HPDE6-E6E7 (cell line): ENCODE results near the gene SCAI.
"Not testable (repeated sequence)": the region's sequence is repeated elsewhere in the genome, so short reads cannot be mapped to it uniquely, and the experiment has no call there.

Experiments
- DNase-seq: peaks from one replicate; pipeline ENCODE4 v3.0.0; 2011; ENCODE audit warnings: missing footprints; ENCODE audit errors: extremely low spot score

Gene SCAI

GRCh38 chr9:125143377-125144090, at the start of gene SCAI:
SCAI (minus strand) TSS chr9:125143528; CDS start chr9:125143437, 91 bp downstream.
- DNase-seq: peak; percentile 98

GRCh38 chr9:125190361-125190801, 47.1 kb upstream of the SCAI start:
- peak; percentile 15 for DNase-seq

GRCh38 chr9:125189361-125190289, 46.3 kb upstream of the SCAI start, which contains the start of gene PPP6C:
PPP6C (minus strand) TSS chr9:125189803; CDS start chr9:125189718, 85 bp downstream.
- peak; percentile 97 for DNase-seq

DNA sequence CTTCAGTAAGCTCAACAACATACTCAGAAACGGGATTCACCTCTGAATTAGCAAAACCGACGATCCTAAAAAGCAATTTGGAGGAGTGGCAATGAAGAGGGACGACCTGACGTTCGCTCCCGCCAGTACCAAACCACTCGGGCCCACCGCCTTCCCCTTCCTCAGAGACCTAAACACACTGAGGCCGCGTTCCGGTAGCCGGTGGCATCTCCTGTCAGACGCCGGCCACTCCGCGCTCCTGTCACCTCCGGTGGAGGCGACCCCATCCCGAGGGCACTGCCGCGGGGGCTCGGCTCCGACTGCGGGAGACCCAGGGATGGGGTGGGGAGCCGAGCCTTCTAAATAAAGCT, 45.7 kb upstream of the SCAI start:
- peak; percentile 20 for DNase-seq

- no peak for DNase-seq
These were observed 40.2 kb upstream of the SCAI start for GRCh38 chr9:125183561-125183960.

GRCh38 chr9:125183054-125183453, 39.7 kb upstream of the SCAI start:
- DNase-seq: no peak

DNA sequence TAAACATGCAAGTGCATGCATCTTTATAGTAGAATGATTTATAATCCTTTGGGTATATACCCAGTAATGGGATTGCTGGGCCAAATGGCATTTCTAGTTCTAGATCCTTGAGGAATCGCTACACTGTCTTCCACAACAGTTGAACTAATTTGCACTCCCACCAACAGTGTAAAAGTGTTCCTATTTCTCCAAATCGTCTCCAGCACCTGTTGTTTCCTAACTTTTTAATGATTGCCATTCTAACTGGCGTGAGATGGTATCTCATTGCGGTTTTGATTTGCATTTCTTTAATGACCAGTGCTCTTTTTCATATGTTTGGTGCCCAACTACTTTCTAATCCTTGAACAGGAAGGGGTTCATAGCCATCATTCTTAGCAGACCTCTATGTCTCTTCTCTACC, 38.4 kb upstream of the SCAI start:
- not testable (repeated sequence) for DNase-seq

GRCh38 chr9:125180876-125181275, 37.5 kb upstream of the SCAI start:
- no peak for DNase-seq

DNA sequence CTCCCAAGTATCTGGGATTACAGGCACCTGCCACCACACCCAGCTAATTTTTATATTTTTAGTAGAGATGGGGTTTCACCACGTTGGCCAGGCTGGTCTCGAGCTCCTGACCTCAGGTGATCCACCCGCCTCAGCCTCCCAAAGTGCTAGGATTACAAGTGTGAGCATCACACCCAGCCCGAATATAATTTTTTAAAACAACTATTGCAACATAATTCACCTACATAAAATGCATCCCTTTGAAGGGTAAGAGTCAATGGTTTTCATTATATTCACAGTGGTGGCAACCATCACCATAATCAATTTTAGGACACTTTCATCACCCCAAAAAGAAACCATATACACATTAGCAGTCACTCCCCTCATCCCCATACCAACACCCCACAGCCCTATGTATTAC, 36.4 kb upstream of the SCAI start:
- not testable (repeated sequence) for DNase-seq

DNA sequence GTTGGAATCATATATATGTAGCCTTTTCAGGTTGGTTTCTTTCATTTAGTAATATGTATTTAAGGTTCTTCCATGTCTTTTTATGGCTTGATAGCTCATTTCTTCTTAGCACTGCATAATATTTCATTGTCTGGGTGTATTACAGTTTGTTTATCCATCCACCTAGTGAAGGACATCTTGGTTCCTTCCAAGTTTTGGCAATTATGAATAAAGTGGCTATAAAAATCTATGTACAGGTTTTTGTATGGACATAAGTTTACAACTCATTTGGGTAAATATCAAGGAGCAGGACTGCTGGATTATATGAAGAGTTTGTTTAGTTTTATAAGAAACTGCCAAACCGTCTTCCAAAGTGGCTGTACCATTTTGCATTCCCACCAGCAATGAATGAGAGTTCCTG, 34.6 kb upstream of the SCAI start:
- no peak for DNase-seq

- DNase-seq: no peak
These were observed 33.3 kb upstream of the SCAI start for GRCh38 chr9:125176636-125177035.

GRCh38 chr9:125172031-125172755, 28.9 kb upstream of the SCAI start:
- no peak for DNase-seq

DNA sequence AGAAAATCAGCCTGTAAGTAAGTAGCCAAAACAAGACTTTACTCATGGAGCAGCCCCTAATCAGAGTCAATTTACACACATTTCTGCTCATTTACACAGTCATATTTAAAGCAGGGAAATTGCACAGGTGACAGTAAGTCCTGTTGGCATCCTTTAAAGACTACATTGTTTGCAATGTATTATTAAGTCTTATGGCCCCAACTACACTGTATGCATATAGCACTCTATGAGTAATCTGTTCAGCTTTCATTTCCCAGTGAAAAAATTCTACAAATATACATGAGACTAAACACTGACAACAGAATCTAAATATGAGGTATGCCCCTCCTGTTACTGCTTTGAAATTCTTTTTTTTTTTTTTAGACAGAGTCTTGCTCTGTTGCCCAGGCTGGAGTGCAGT, 26.6 kb upstream of the SCAI start:
- no peak for DNase-seq

- no peak for DNase-seq
These were observed 23.4 kb upstream of the SCAI start for GRCh38 chr9:125166762-125167161.

- DNase-seq: not testable (repeated sequence)
These were observed 19.6 kb upstream of the SCAI start for GRCh38 chr9:125162891-125163290.

DNA sequence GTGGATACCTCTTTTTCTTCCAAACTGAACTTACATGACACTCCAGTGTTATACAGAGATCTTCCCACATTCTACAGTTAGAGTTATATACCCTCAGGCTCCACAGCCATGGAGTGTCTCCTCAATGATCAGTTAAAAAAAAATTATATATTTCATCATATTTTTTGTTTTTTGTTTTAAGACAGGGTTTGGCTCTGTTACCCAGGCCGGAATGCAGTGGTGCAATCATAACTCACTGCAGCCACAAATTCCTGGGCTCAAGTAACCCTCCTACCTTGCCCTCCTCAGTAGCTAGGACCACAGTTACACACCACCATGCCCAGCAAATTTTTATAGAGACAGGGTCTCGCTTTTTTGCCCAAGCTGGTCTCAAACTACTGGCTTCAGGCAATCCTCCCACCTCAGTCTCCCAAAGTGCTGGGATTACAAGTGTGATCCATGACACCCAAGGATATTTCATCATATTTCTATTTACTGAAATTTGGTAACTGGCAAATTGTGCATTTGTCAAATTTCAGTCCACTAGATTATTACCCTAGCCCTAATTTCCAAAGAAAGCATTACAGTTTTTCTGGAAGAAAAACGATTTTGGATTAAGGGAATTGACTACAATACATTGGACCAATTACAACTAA, 18.1 kb upstream of the SCAI start:
- DNase-seq: no peak

DNA sequence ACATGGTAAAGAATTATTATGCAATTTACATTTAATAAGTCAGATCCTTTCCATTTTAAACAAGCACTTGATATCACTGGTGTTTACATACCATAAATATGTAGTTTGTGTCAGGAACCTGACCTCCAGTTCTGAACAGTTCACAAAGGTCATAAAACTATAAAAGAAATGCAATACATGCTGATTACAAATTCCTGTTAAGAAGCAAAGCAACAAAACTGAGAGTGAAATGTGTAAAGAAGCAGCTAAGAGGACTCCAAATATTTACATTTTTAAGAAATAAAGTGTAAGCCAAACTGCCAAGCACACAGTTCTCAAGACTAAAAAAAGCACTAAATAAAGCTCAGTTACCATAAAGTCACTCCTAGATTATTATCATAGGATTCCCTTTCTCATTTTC, 17.4 kb upstream of the SCAI start:
- DNase-seq: no peak

GRCh38 chr9:125156551-125156950, 13.2 kb upstream of the SCAI start:
- no peak for DNase-seq

DNA sequence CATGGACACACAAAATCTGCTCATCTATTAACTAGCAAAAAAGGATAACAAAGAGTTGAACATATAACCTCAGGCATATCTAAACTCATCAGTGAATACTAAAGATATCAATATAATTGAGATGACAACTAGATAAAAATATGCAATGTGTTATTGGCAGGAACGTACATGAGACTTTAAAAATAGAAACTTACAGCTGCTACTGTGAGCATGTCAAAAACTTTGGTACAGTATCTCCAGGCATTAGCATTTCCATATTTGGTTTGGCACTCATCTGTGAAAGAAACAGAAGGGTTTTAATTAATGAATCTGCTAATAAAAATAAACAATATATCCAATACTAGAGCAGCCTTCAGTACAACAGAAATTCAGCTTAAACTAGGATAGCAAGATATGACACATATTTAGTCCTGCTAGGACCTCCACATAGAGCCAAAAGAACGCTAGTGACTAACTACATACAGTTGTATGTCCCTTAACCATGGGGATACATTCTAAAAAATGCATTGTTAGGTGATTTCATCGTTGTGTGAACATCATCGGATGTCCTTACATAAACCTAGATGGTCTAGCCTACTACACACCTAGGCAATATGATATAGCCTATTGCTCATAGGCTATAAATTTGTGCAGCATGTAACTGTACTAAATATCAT, 10.5 kb upstream of the SCAI start:
- no peak for DNase-seq

DNA sequence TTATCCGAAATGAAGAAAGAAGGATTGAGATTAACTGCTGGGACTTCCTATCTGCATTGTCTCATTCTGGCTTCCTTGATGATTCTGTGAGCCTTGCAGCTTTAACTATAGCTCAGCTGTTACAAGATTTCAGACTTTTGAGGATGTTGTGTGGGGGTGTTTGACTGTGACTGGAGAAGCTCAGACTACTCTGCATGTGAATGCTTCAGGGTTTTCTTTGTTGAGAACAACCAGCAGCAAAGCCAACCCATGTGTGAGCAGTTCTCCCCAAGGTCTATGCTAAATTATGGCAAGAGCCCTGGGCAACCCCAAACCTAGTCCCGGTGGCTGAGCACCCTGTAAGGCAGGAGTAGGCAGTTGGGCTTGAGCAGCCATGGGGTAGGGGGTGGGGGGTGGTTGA, 8.4 kb upstream of the SCAI start:
- no peak for DNase-seq
